ENCODE measurements around the gene A3GALT2. TPM values are rescaled to one million over a fixed set of nuclear protein-coding genes. Genes with fewer than 3 reads are reported as not detected.

The A3GALT2 gene
- total and polyA plus RNA-seq, 2 donors (not counting 1 experiment from before 2014, with no cell fraction given) = not detected

- H3K9ac ChIP-seq (ENCODE audit: low read length) = no peak overlapping the region
- ChIA-PET POLR2A (no interaction called here), CTCF (no interaction called here)
- Mint-ChIP-seq H3K4me3 (no peak overlapping the region), H3K4me1 (no peaks in the 10 kb centered on the region), H3K9me3 (ENCODE audit: insufficient read depth) (no peaks in the 10 kb centered on the region), H3K27ac (no peak overlapping the region), H3K27me3 (no peaks in the 10 kb centered on the region)
- no peaks in the 10 kb centered on the region for H3K9me3 ChIP-seq (ENCODE audit: control extremely low read depth in 1 of 3, control insufficient read depth in 2 of 3, insufficient read depth in 1 of 3, low read length in 2 of 3)
- H3K4me1 ChIP-seq (ENCODE audit: control insufficient read depth in 2 of 2, insufficient read depth in 2 of 2, low read length in 2 of 2) = no peaks in the 10 kb centered on the region
- peaks cover 6 to 53% of the 10 kb centered on the region in 2 experiments for H3K36me3 ChIP-seq (replicated peaks in 1 of 2; ENCODE audit: control extremely low read depth in 1 of 2, control insufficient read depth in 1 of 2, extremely low read depth in 1 of 2, insufficient read depth in 2 of 2, low read length in 1 of 2)
- DNase-seq (no peak), ATAC-seq (ENCODE audit: low read depth) (no peak)
- H3K27me3 ChIP-seq (replicated peaks in 1 of 4; ENCODE audit: control extremely low read depth in 1 of 4, control insufficient read depth in 3 of 4, insufficient read depth in 4 of 4, low read length in 3 of 4) = no peaks in the 10 kb centered on the region
- no peak overlapping the region for H2AFZ ChIP-seq (ENCODE audit: insufficient read depth, low read depth, low read length, poor library complexity, severe bottlenecking)
- no peaks in the 10 kb centered on the region for H3K79me2 ChIP-seq (ENCODE audit: control insufficient read depth, insufficient read depth, low read length)
- H3K27ac ChIP-seq (ENCODE audit: low read length in 2 of 2) = no peak overlapping the region
- intact Hi-C loops (cut with micrococcal nuclease) = no loop called here
- H4K20me1 ChIP-seq (ENCODE audit: control insufficient read depth, insufficient read depth, low read length, poor library complexity, severe bottlenecking) = no peaks in the 10 kb centered on the region
- H3K4me3 ChIP-seq (ENCODE audit: control extremely low read depth in 1 of 5, extremely low read depth in 1 of 5, insufficient read depth in 1 of 5, low read depth in 2 of 5, low read length in 4 of 5) = no peak overlapping the region
- 95% methylated on average over 8 of the region's 14 CpGs for WGBS (ENCODE audit: insufficient coverage)
- no peak for TF ChIP-seq CTCF (IDR thresholded peaks at IDR 0.05)
- TF ChIP-seq EZH2 (IDR thresholded peaks at IDR 0.05; ENCODE audit: borderline replicate concordance, insufficient read depth, low read depth, low read length, poor library complexity, severe bottlenecking) = no peak
- no peak overlapping the region for H3K4me2 ChIP-seq (replicated peaks; ENCODE audit: low read depth, low read length, poor library complexity, severe bottlenecking)
Measured at GRCh38 chr1:33323663-33324477, 3.0 kb upstream of the A3GALT2 start.

GRCh38 chr1:33322870-33323585 lies 2.1 kb upstream of the A3GALT2 start:
- H3K4me3 Mint-ChIP-seq = no peak overlapping the region
- Histone ChIP-seq H3K4me2 (replicated peaks; ENCODE audit: low read depth, low read length, poor library complexity, severe bottlenecking) (no peak overlapping the region), H3K4me3 (ENCODE audit: control extremely low read depth in 1 of 5, extremely low read depth in 1 of 5, insufficient read depth in 1 of 5, low read depth in 2 of 5, low read length in 4 of 5) (no peak overlapping the region), H3K4me1 (ENCODE audit: control insufficient read depth in 2 of 2, insufficient read depth in 2 of 2, low read length in 2 of 2) (no peaks in the 10 kb centered on the region), H3K27ac (ENCODE audit: low read length in 2 of 2) (no peak overlapping the region), H3K79me2 (ENCODE audit: control insufficient read depth, insufficient read depth, low read length) (no peaks in the 10 kb centered on the region), H3K9me3 (ENCODE audit: control extremely low read depth in 1 of 3, control insufficient read depth in 2 of 3, insufficient read depth in 1 of 3, low read length in 2 of 3) (no peaks in the 10 kb centered on the region), H2AFZ (ENCODE audit: insufficient read depth, low read depth, low read length, poor library complexity, severe bottlenecking) (no peak overlapping the region), H3K36me3 (replicated peaks in 1 of 2; ENCODE audit: control extremely low read depth in 1 of 2, control insufficient read depth in 1 of 2, extremely low read depth in 1 of 2, insufficient read depth in 2 of 2, low read length in 1 of 2) (peaks cover 4 to 45% of the 10 kb centered on the region in 2 experiments), H3K27me3 (replicated peaks in 1 of 4; ENCODE audit: control extremely low read depth in 1 of 4, control insufficient read depth in 3 of 4, insufficient read depth in 4 of 4, low read length in 3 of 4) (no peaks in the 10 kb centered on the region), H3K9ac (ENCODE audit: low read length) (no peak overlapping the region), H4K20me1 (ENCODE audit: control insufficient read depth, insufficient read depth, low read length, poor library complexity, severe bottlenecking) (no peaks in the 10 kb centered on the region)
- H3K27me3 Mint-ChIP-seq = no peaks in the 10 kb centered on the region
- CTCF ChIA-PET = no interaction called here
- intact Hi-C loops (cut with micrococcal nuclease) = no loop called here
- POLR2A ChIA-PET = no interaction called here
- no peak overlapping the region for H3K27ac Mint-ChIP-seq
- DNase-seq (no peak), ATAC-seq (ENCODE audit: low read depth) (no peak)
- WGBS (ENCODE audit: insufficient coverage) = 67% methylated on average over 6 of the region's 10 CpGs
- TF ChIP-seq CTCF (IDR thresholded peaks at IDR 0.05) (no peak), EZH2 (IDR thresholded peaks at IDR 0.05; ENCODE audit: borderline replicate concordance, insufficient read depth, low read depth, low read length, poor library complexity, severe bottlenecking) (no peak)
- no peaks in the 10 kb centered on the region for H3K4me1 Mint-ChIP-seq
- H3K9me3 Mint-ChIP-seq (ENCODE audit: insufficient read depth) = no peaks in the 10 kb centered on the region
